Measurements from ENCODE around the gene CENPT. TPM values are rescaled to one million over a fixed set of nuclear protein-coding genes. Genes with fewer than 3 reads are reported as not detected.

The CENPT gene
- total and polyA plus RNA-seq, 7 donors = 9.6 to 53.7 (median 38.2) TPM

GRCh38 chr16:67878232-67878631 lies 30.7 kb upstream of the CENPT start:
- Histone ChIP-seq H3K4me1 (peaks cover 0 to 34% (median 28%) of the 10 kb centered on the region in 4 donors), H3K4me3 (no peak overlapping the region), H3K27ac (no peak overlapping the region), H3K36me3 (peaks cover 63 to 75% (median 68%) of the 10 kb centered on the region in 4 donors), H3K27me3 (no peaks in the 10 kb centered on the region), H3K9me3 (no peaks in the 10 kb centered on the region)
- no peak for DNase-seq
- 94 to 95% methylated on average over 6 of the region's 6 CpGs for WGBS, 2 donors
- intact Hi-C loops (cut with DNase I) = no loop called here
- TF ChIP-seq POLR2A (IDR thresholded peaks at IDR 0.05) (no peak), EP300 (IDR thresholded peaks at IDR 0.05) (no peak), CTCF (IDR thresholded peaks at IDR 0.05) (no peak), POLR2AphosphoS5 (IDR thresholded peaks at IDR 0.05) (no peak)

DNA sequence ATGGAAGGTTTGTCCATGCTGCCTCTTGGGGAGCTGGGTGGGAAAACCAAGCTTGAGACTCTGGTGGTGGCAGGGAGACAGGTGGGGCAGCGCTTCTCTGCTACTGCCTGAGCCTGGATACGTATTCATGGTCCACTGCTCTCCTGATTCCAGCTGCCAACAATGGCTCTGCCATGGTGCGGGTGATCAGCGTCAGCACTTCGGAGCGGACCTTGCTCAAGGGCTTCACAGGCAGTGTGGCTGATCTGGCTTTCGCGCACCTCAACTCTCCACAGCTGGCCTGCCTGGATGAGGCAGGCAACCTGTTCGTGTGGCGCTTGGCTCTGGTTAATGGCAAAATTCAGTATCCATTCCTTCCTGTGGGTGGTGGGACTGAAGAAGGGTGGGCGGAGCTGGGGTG lies 29.6 kb upstream of the CENPT start:
- Histone ChIP-seq H3K9me3 (no peaks in the 10 kb centered on the region), H3K4me1 (peaks cover 0 to 38% (median 33%) of the 10 kb centered on the region in 4 donors), H3K36me3 (peaks cover 52 to 63% (median 56%) of the 10 kb centered on the region in 4 donors), H3K4me3 (no peak overlapping the region), H3K27ac (no peak overlapping the region), H3K27me3 (no peaks in the 10 kb centered on the region)
- DNase-seq = no peak
- 96 to 97% methylated on average over 11 of the region's 11 CpGs for WGBS, 2 donors
- intact Hi-C loops (cut with DNase I) = no loop called here
- TF ChIP-seq CTCF (IDR thresholded peaks at IDR 0.05) (no peak), POLR2AphosphoS5 (IDR thresholded peaks at IDR 0.05) (no peak), EP300 (IDR thresholded peaks at IDR 0.05) (no peak), POLR2A (IDR thresholded peaks at IDR 0.05) (no peak)

DNA sequence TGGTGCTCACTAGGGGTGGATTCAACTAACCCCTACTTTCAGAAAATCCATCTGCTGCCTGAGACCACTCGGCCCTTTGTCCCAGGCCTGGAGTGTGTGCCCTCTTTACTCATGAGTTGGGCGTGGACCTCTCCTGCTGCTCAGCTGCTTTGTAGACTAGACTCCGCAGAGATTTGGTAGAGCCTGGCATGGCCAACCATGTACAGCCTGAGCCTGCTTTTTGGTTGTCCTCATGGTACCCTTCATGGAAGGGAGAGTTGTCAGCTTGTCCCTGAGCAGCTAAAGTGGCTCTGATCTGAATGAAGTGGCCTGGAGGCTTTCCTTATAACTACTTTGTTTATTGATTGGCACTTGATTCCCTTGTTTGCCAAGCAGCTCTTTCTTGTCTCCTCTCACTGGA lies 26.9 kb upstream of the CENPT start:
- WGBS, 2 donors = 40 to 76% methylated on average over 3 of the region's 3 CpGs
- H3K4me1 ChIP-seq = peaks cover 0 to 38% (median 33%) of the 10 kb centered on the region in 4 donors

DNA sequence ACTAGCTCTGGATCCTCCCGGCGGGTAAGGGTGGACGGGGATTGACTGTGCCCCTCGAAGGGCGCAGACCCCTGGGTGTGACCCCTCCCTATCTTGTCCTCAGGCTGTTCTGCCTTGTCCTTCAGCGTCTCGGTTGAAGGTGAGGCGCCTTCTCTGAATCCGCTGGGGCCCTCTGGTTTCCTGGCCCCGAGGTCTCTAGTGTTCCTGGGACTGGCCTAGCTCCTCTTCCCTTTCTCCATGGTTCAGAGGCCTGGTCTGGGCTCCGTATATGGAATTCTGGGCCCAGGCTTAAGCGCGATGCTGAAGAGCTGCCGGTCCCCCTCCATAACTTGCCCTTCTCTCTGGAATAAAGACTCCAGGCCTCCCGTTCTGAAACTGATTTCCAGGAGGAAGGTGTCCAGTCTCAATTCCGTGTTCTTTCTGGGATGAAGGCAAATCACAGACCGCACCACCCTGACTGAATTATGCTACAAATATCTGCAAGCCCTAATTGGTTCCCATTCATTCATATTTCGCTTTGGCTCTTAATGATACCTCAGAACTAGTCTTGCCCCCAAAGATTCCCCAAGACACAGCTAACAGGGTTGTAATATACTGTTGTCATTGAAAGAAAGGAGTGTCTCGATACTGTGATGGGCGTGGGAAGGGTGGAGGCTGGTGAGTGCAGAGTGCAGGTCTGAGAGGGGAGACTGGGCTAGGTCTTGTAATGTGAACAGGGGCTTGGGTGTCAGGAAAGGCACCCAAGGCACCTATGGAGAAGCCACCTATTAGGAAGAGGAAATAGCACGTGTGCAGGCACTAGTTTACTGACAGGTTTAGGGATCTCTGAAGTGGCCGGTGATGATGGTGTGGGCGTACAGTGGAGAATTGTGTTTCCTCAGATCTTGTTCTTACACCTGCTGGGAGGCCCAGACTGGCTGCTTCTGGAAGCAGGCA lies 26.2 kb upstream of the CENPT start:
- no peaks in the 10 kb centered on the region for H3K9me3 ChIP-seq
- DNase-seq = no peak
- H3K27me3 ChIP-seq = no peaks in the 10 kb centered on the region
- H3K4me3 ChIP-seq = peak overlapping the region; percentile 68 to 98 (median 84)
- peaks cover 0 to 38% (median 33%) of the 10 kb centered on the region in 4 donors for H3K4me1 ChIP-seq
- intact Hi-C loops (cut with DNase I) = no loop called here
- H3K36me3 ChIP-seq = peaks cover 19 to 61% (median 27%) of the 10 kb centered on the region in 4 donors
- 4 to 12% methylated on average over 23 of the region's 23 CpGs for WGBS, 2 donors
- TF ChIP-seq POLR2AphosphoS5 (IDR thresholded peaks at IDR 0.05) = no peak
- TF ChIP-seq CTCF (IDR thresholded peaks at IDR 0.05) = no peak
- peak overlapping the region; percentile 81 to 92 (median 86) for H3K27ac ChIP-seq

More for the DNA sequence above, 26.9 kb upstream of the CENPT start:
- no peak for DNase-seq
- intact Hi-C loops (cut with DNase I) = no loop called here
- H3K4me3 ChIP-seq = peak overlapping the region in 2 of 4 donors; percentile 80 to 89
- no peak overlapping the region for H3K27ac ChIP-seq
- TF ChIP-seq POLR2AphosphoS5 (IDR thresholded peaks at IDR 0.05) (no peak), POLR2A (IDR thresholded peaks at IDR 0.05) (no peak), CTCF (IDR thresholded peaks at IDR 0.05) (no peak), EP300 (IDR thresholded peaks at IDR 0.05) (no peak)
- H3K27me3 ChIP-seq = no peaks in the 10 kb centered on the region
- no peaks in the 10 kb centered on the region for H3K9me3 ChIP-seq
- peaks cover 26 to 61% (median 33%) of the 10 kb centered on the region in 4 donors for H3K36me3 ChIP-seq
